K562 (cell line): ENCODE data around the gene TNNT3. TPM values are rescaled to one million over a fixed set of nuclear protein-coding genes. Genes with fewer than 3 reads are reported as not detected.

Experiments used
- ATAC-seq: fragments of 200-7000 bp; cut with Tn5 transposase; 3 replicates; pipeline ENCODE4 v1.9.1; 2020; ENCODE audit warnings: moderate library complexity
- BruUV-seq: library from RNA; stranded (reverse); fragments of 400-500 nt; replicated peaks from 2 replicates; lab custom pipeline; 2021; lab: Mats Ljungman, UMichigan
- CTCF ChIA-PET: fragments of 300-600 bp; formaldehyde crosslinking; extraction: SDS; loops from one replicate; lab custom pipeline; 2021; ENCODE audit warnings: low intra/inter-chr PET ratio; lab: Yijun Ruan, JAX
- POLR2A ChIA-PET: fragments of 300-600, 350-650 bp; sonication (Branson Sonifier 250); formaldehyde crosslinking; extraction: SDS; loops from one replicate; lab custom pipeline; 2021; ENCODE audit warnings: antibody characterized with exemption, inconsistent platforms; lab: Yijun Ruan, JAX
- DNase-seq, 4 experiments: peaks; one replicate each; pipeline versions ENCODE4 v3.0.0 to v3.0.0-alpha.2; 2011 to 2018; ENCODE audit warnings: low spot score in 3 of 4, mixed read lengths in 3 of 4; ENCODE audit errors: extremely low read depth in 1 of 4
- FAIRE-seq: peaks from 2 replicates; lab custom pipeline; 2011; peaks lifted over from hg19 to GRCh38; lab: Jason Lieb, UNC
- H2AFZ ChIP-seq: 2 replicates; pipeline ENCODE4 v1.6.0; 2011; ENCODE audit warnings: low read depth, low read length, control low read depth, inconsistent platforms
- H3K27ac ChIP-seq: fragments of 200-600 bp; 3 replicates; pipeline ENCODE4 v1.8.0; 2011; ENCODE audit warnings: low read depth, mild to moderate bottlenecking, control low read depth, inconsistent platforms, low read length, moderate library complexity, mixed read lengths; ENCODE audit errors: extremely low read depth
- H3K27me3 ChIP-seq, 2 experiments: fragments of 300-600 bp in 1 of 2; 2 replicates in 1 of 2; 3 replicates in 1 of 2; pipeline versions ENCODE4 v1.6.0 to v1.8.0; 2011; ENCODE audit warnings: inconsistent platforms in 2 of 2, low read length in 2 of 2, mild to moderate bottlenecking in 1 of 2, mixed read lengths in 1 of 2, moderate library complexity in 1 of 2; ENCODE audit not compliant: control insufficient read depth in 2 of 2, insufficient read depth in 2 of 2
- H3K36me3 ChIP-seq: fragments of 300-600 bp; 3 replicates; pipeline ENCODE4 v1.8.0; 2011; ENCODE audit warnings: mild to moderate bottlenecking, low read length, inconsistent platforms; ENCODE audit not compliant: control insufficient read depth, insufficient read depth
- H3K4me1 ChIP-seq, 2 experiments: fragments of 200-600 bp in 1 of 2; replicated peaks in 1 of 2; 2 replicates in 1 of 2; 3 replicates in 1 of 2; pipeline versions ENCODE4 v1.5.1 to v1.8.0; 2011; ENCODE audit warnings: inconsistent platforms in 2 of 2, low read length in 2 of 2, mild to moderate bottlenecking in 1 of 2, mixed read lengths in 1 of 2, moderate library complexity in 1 of 2; ENCODE audit not compliant: control insufficient read depth in 2 of 2, insufficient read depth in 2 of 2
- H3K4me2 ChIP-seq: 2 replicates; pipeline ENCODE4 v1.6.1; 2011; ENCODE audit warnings: low read length, control low read depth, inconsistent platforms, mixed read lengths; ENCODE audit not compliant: insufficient read depth
- H3K4me3 ChIP-seq: fragments of 200-600 bp; sonication (generic), shearing (Covaris generic); 2 replicates; pipeline ENCODE4 v1.5.1; 2016; ENCODE audit warnings: control low read depth, inconsistent platforms
- H3K79me2 ChIP-seq: fragments of 200-600 bp; 3 replicates; pipeline ENCODE4 v1.8.0; 2011; ENCODE audit warnings: low read length, inconsistent platforms; ENCODE audit not compliant: control insufficient read depth, insufficient read depth
- H3K9ac ChIP-seq, 2 experiments: 2 replicates each; pipeline versions ENCODE4 v1.6.0 to v1.6.1; 2011; ENCODE audit warnings: low read depth in 2 of 2, low read length in 2 of 2, control low read depth in 1 of 2, inconsistent platforms in 1 of 2, mild to moderate bottlenecking in 1 of 2, mixed read lengths in 1 of 2; ENCODE audit not compliant: insufficient read depth in 1 of 2
- H3K9me1 ChIP-seq: one replicate; pipeline ENCODE4 v1.6.0; 2011; ENCODE audit warnings: inconsistent platforms, mild to moderate bottlenecking, low read length, moderate library complexity; ENCODE audit not compliant: control insufficient read depth, insufficient read depth
- H3K9me3 ChIP-seq: replicated peaks from 2 replicates; pipeline ENCODE4 v1.5.1; 2011; ENCODE audit warnings: low read depth, low read length, inconsistent platforms; ENCODE audit not compliant: control insufficient read depth, insufficient read depth
- H4K20me1 ChIP-seq: replicated peaks from 2 replicates; pipeline ENCODE4 v1.6.1; 2011; ENCODE audit warnings: low read length, inconsistent platforms, mixed read lengths; ENCODE audit not compliant: control insufficient read depth, insufficient read depth
- GATAD2A ChIP-seq: fragments of 450-650 bp; IDR thresholded peaks from 2 replicates; pipeline ENCODE4 v1.6.1; 2017
- GATAD2B ChIP-seq: fragments of 450-650 bp; IDR thresholded peaks from 2 replicates; pipeline ENCODE4 v1.6.1; 2017; ENCODE audit warnings: mild to moderate bottlenecking, borderline replicate concordance
- HBP1 ChIP-seq: fragments of 450-650 bp; formaldehyde crosslinking; IDR thresholded peaks from 2 replicates; pipeline ENCODE4 v1.4.0; 2022; ENCODE audit warnings: missing genetic modification characterization
- MAFK ChIP-seq: IDR thresholded peaks from 2 replicates; pipeline ENCODE4 v1.6.1; 2011; ENCODE audit warnings: low read length, improper control_type of control experiment
- WGBS: fragments of 100-300 bp; shearing (Covaris generic); methylation state at CpG from one replicate; pipeline ENCODE4 v1.1.6; 2016; ENCODE audit warnings: low coverage, mixed read lengths; ENCODE audit not compliant: insufficient coverage; ENCODE audit errors: missing lambda C conversion rate; 5-methylcytosine and 5-hydroxymethylcytosine counted together
- in situ Hi-C: fragments of 300-500 bp; cut with MboI; formaldehyde crosslinking; loops from 4 replicates; pipeline ENCODE4 v1.15.0; 2018; ENCODE audit warnings: inconsistent platforms, mixed read lengths
- intact Hi-C: fragments of 100-400 bp; cut with micrococcal nuclease; formaldehyde crosslinking; loops from 2 replicates; pipeline ENCODE4 v1.14.2; 2022
- polyA plus RNA-seq, 8 experiments: library from polyadenylated mRNA; depleted of rRNA in 4 of 8; stranded (reverse) in 5 of 8; unstranded in 3 of 8; fragments of >200 nt; fragmentation: Nextera tagmentation in 2 of 8; fragmentation: Illumina TruSeq in 1 of 8; extraction: Ambion mirVana in 2 of 8; extraction: Trizol in 1 of 8; gene quantifications; 2 replicates each; pipeline versions ENCODE4 v1.2.1 to v1.2.3, GENCODE V29; 2011 to 2014; ENCODE audit warnings: inconsistent platforms in 1 of 8, missing spikeins in 1 of 8
- total RNA-seq, 7 experiments: library from RNA; depleted of rRNA in 6 of 7; stranded (reverse); fragments of >200 nt in 6 of 7; fragmentation: Illumina TruSeq in 2 of 7; extraction: Trizol in 2 of 7; gene quantifications; 2 replicates each; pipeline versions ENCODE4 v1.2.1 to v1.2.3, GENCODE V29; 2011 to 2021; ENCODE audit warnings: low replicate concordance in 1 of 7

Gene TNNT3
- total and polyA plus RNA-seq, 9 of the 15 experiments (the other 6 are each of a cell fraction or from before 2014, with no cell fraction given) = 0.10 TPM; not detected in 8

GRCh38 chr11:1963864-1964263 lies 44.4 kb downstream of the TNNT3 start (continued):
- TF ChIP-seq HBP1 (CRISPR knock-in tag) (no peak), GATAD2A (no peak)
- TF ChIP-seq, all 486 proteins: peak for 0

DNA sequence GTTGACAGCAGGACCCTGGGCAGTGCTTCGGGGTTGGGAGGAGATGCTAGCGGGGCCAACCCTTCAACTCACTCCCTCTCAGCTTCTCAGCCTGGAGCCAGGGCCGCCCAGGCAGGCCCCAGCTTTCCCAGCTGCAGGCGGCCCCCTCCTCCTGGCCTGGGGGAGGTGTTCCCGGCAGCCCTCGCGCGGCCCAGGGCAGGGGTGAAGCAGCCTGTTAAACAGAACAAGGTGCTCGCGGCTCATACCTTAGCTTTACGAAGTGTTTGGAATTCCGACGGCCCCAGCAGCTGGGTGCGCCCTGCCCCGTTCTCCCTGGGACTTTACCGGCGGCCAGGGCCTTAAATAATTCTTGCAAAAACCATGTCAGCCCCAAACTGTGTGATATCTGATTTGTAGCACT lies 44.8 kb downstream of the TNNT3 start:
- no peak overlapping the region for H2AFZ ChIP-seq
- no TSS peak for BruUV-seq
- POLR2A ChIA-PET = interaction anchor here (0.7 kb wide), 2 partner anchors 27 to 230 kb away, joined by 3 read pairs; no protein-coding TSS in a partner anchor
- intact Hi-C loops = no loop called here
- H3K9me1 ChIP-seq = no peaks in the 10 kb centered on the region
- H3K4me1 ChIP-seq = no peaks in the 10 kb centered on the region
- no peaks in the 10 kb centered on the region for H3K27me3 ChIP-seq
- no peak overlapping the region for H3K4me2 ChIP-seq
- WGBS = no CpG with 5 or more reads among the region's 17 CpGs
- no peak overlapping the region for H3K4me3 ChIP-seq
- ATAC-seq (no peak; the same call in 2 of the 3 replicates), DNase-seq (no peak), FAIRE-seq (no peak)
- no peaks in the 10 kb centered on the region for H3K79me2 ChIP-seq
- H3K9me3 ChIP-seq = no peaks in the 10 kb centered on the region
- no peaks in the 10 kb centered on the region for H3K36me3 ChIP-seq
- H4K20me1 ChIP-seq = no peaks in the 10 kb centered on the region
- no peak overlapping the region for H3K9ac ChIP-seq
- H3K27ac ChIP-seq = no peak overlapping the region
- TF ChIP-seq MAFK = no peak
- no peak for TF ChIP-seq GATAD2B
- CTCF ChIA-PET = no interaction called here
- in situ Hi-C loops = no loop called here
